ENCODE measurements around the gene GNAQ.

GRCh38 chr9:77844415-77844814 lies 187.2 kb downstream of the GNAQ start:
- TF ChIP-seq POLR2A (IDR thresholded peaks at IDR 0.05; ENCODE audit: extremely low read depth, insufficient read length): no peak
- TF ChIP-seq CTCF (IDR thresholded peaks at IDR 0.05; ENCODE audit: low read depth, low read length): no peak
- no peak for TF ChIP-seq MYC (IDR thresholded peaks at IDR 0.05; ENCODE audit: low read depth, low read length)
- TF ChIP-seq MAX (IDR thresholded peaks at IDR 0.05; ENCODE audit: low read depth, low read length): no peak
